K562 (cell line): ENCODE data around the gene ATXN7L2. TPM values are rescaled to one million over a fixed set of nuclear protein-coding genes. Genes with fewer than 3 reads are reported as not detected.

Experiments used
- CREM ChIP-seq: IDR thresholded peaks from 2 replicates; pipeline ENCODE4 v1.6.1; 2014; ENCODE audit warnings: antibody characterized with exemption, low read depth
- ETV1 ChIP-seq: fragments of 450-650 bp; conservative IDR thresholded peaks from 2 replicates; pipeline ENCODE4 v1.6.1; 2016; ENCODE audit warnings: missing genetic modification characterization, control low read depth, low read depth, missing compliant biosample characterization
- GATA2 ChIP-seq: sonication (generic); formaldehyde crosslinking; IDR thresholded peaks from 2 replicates; pipeline ENCODE4 v1.4.0; 2020; ENCODE audit warnings: mild to moderate bottlenecking, missing genetic modification reagents
- HMG20A ChIP-seq: fragments of 450-650 bp; formaldehyde crosslinking; conservative IDR thresholded peaks from 2 replicates; pipeline ENCODE4 v1.4.0; 2020; ENCODE audit warnings: mild to moderate bottlenecking, mixed read lengths
- JUND ChIP-seq, 2 experiments: IDR thresholded peaks; 2 replicates in 1 of 2; 3 replicates in 1 of 2; pipeline ENCODE4 v1.6.1; 2011; ENCODE audit warnings: borderline replicate concordance in 2 of 2, low read depth in 2 of 2, low read length in 2 of 2, improper control_type of control experiment in 1 of 2, missing biosample characterization in 1 of 2, missing genetic modification characterization in 1 of 2, missing genetic modification reagents in 1 of 2
- LCOR ChIP-seq: sonication (generic); formaldehyde crosslinking; IDR thresholded peaks from 2 replicates; pipeline ENCODE4 v1.8.0; 2022; ENCODE audit warnings: mild to moderate bottlenecking, missing genetic modification reagents
- MTA3 ChIP-seq: fragments of 450-650 bp; formaldehyde crosslinking; IDR thresholded peaks from 2 replicates; pipeline ENCODE4 v1.6.1; 2017; ENCODE audit warnings: mild to moderate bottlenecking, borderline replicate concordance
- STAG1 ChIP-seq: sonication (generic); formaldehyde crosslinking; IDR thresholded peaks from 2 replicates; pipeline ENCODE4 v1.5.0; 2020; ENCODE audit warnings: missing genetic modification reagents, borderline replicate concordance
- TCF7 ChIP-seq: sonication (generic); IDR thresholded peaks from 2 replicates; pipeline ENCODE4 v1.6.1; 2016; ENCODE audit warnings: antibody characterized with exemption, borderline replicate concordance
- TCF7L2 ChIP-seq: fragments of 150-350 bp; IDR thresholded peaks from 2 replicates; pipeline ENCODE4 v1.6.1; 2016; ENCODE audit warnings: low read depth, mild to moderate bottlenecking, low read length, moderate library complexity
- YY1 ChIP-seq, 3 experiments: IDR thresholded peaks; 2 replicates each; pipeline ENCODE4 v1.6.1; 2011; ENCODE audit warnings: low read length in 2 of 3, mild to moderate bottlenecking in 2 of 3, moderate library complexity in 2 of 3, borderline replicate concordance in 1 of 3, control low read depth in 1 of 3, low read depth in 1 of 3; ENCODE audit not compliant: insufficient read depth in 3 of 3, insufficient replicate concordance in 2 of 3, control insufficient read depth in 1 of 3, insufficient read length in 1 of 3; ENCODE audit errors: extremely low read depth in 1 of 3
- ZKSCAN1 ChIP-seq: fragments of 150-350 bp; IDR thresholded peaks from 2 replicates; pipeline ENCODE4 v1.6.1; 2016; ENCODE audit warnings: low read depth, low read length
- ZNF695 ChIP-seq: fragments of 450-650 bp; formaldehyde crosslinking; IDR thresholded peaks from 2 replicates; pipeline ENCODE4 v1.4.0; 2020; ENCODE audit warnings: mild to moderate bottlenecking, moderate library complexity
- polyA plus RNA-seq, 8 experiments: library from polyadenylated mRNA; depleted of rRNA in 4 of 8; stranded (reverse) in 5 of 8; unstranded in 3 of 8; fragments of >200 nt; fragmentation: Nextera tagmentation in 2 of 8; fragmentation: Illumina TruSeq in 1 of 8; extraction: Ambion mirVana in 2 of 8; extraction: Trizol in 1 of 8; gene quantifications; 2 replicates each; pipeline versions ENCODE4 v1.2.1 to v1.2.3, GENCODE V29; 2011 to 2014; ENCODE audit warnings: inconsistent platforms in 1 of 8, missing spikeins in 1 of 8
- total RNA-seq, 7 experiments: library from RNA; depleted of rRNA in 6 of 7; stranded (reverse); fragments of >200 nt in 6 of 7; fragmentation: Illumina TruSeq in 2 of 7; extraction: Trizol in 2 of 7; gene quantifications; 2 replicates each; pipeline versions ENCODE4 v1.2.1 to v1.2.3, GENCODE V29; 2011 to 2021; ENCODE audit warnings: low replicate concordance in 1 of 7
- TF ChIP-seq, protein P1 (sequence below): sonication (generic); formaldehyde crosslinking; IDR thresholded peaks from 2 replicates; pipeline ENCODE4 v1.8.1; 2023; ENCODE audit warnings: missing genetic modification reagents, mild to moderate bottlenecking, borderline replicate concordance
- TF ChIP-seq, protein P2 (sequence below), 3 experiments: fragments of 200-800 bp in 1 of 3; sonication (Bioruptor generic) in 1 of 3; sonication (generic) in 1 of 3; formaldehyde crosslinking in 1 of 3; IDR thresholded peaks; 2 replicates each; pipeline versions ENCODE4 v1.6.1 to v1.8.0; 2016 to 2022; ENCODE audit warnings: mild to moderate bottlenecking in 2 of 3, missing compliant biosample characterization in 2 of 3, missing genetic modification characterization in 2 of 3, missing genetic modification reagents in 1 of 3
- TF ChIP-seq, protein P3 (sequence below): fragments of 250-450 bp; sonication (Bioruptor Pico); IDR thresholded peaks from 2 replicates; pipeline ENCODE4 v1.9.0; 2021; ENCODE audit warnings: mild to moderate bottlenecking, inconsistent platforms

ATXN7L2 gene
- total and polyA plus RNA-seq, 9 of the 15 experiments (the other 6 are each of a cell fraction or from before 2014, with no cell fraction given) = 0.21 to 10.4 (median 5.8) TPM

DNA sequence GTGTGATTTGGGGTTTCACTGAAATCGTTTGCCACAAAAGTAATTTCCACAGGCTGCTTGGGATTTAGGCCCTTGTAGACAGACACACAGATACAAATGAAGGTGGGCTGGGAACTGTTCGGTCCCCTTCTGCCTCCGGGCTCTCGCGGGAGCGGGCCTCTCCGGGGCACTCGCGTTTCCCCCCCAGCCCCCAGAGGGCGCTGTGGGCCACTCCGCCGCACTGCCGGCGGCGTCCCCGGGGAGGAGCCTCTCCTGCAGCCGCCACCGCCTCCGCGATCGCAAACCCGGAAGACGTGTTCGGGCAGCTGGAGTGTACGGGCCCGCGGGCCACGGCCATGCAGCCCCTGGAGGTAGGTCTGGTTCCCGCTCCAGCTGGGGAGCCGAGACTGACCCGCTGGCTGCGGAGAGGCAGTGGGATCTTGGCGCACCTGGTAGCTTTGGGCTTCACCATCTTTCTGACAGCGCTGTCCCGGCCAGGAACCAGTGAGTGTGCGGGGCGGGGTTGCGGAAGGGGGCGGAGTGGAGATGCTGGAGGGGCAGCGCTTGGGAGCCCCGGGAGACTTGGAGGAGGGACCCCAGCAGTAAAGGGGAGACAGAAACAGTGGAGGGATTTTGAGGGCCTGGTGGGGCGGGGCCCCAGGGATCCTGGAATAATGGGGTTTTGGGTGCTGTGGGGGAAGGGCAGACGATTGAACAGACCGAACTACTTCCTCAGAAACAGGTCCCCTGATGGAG is 10.3 kb downstream of the ATXN7L2 start, which contains the start of gene CYB561D1 (continued):
- TF ChIP-seq, protein P1, sequence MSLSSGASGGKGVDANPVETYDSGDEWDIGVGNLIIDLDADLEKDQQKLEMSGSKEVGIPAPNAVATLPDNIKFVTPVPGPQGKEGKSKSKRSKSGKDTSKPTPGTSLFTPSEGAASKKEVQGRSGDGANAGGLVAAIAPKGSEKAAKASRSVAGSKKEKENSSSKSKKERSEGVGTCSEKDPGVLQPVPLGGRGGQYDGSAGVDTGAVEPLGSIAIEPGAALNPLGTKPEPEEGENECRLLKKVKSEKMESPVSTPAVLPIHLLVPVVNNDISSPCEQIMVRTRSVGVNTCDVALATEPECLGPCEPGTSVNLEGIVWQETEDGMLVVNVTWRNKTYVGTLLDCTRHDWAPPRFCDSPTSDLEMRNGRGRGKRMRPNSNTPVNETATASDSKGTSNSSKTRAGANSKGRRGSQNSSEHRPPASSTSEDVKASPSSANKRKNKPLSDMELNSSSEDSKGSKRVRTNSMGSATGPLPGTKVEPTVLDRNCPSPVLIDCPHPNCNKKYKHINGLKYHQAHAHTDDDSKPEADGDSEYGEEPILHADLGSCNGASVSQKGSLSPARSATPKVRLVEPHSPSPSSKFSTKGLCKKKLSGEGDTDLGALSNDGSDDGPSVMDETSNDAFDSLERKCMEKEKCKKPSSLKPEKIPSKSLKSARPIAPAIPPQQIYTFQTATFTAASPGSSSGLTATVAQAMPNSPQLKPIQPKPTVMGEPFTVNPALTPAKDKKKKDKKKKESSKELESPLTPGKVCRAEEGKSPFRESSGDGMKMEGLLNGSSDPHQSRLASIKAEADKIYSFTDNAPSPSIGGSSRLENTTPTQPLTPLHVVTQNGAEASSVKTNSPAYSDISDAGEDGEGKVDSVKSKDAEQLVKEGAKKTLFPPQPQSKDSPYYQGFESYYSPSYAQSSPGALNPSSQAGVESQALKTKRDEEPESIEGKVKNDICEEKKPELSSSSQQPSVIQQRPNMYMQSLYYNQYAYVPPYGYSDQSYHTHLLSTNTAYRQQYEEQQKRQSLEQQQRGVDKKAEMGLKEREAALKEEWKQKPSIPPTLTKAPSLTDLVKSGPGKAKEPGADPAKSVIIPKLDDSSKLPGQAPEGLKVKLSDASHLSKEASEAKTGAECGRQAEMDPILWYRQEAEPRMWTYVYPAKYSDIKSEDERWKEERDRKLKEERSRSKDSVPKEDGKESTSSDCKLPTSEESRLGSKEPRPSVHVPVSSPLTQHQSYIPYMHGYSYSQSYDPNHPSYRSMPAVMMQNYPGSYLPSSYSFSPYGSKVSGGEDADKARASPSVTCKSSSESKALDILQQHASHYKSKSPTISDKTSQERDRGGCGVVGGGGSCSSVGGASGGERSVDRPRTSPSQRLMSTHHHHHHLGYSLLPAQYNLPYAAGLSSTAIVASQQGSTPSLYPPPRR (CRISPR knock-in tag) = peak; percentile 77; the same call in 1 of the 2 replicates
- TF ChIP-seq YY1 (IDR thresholded peaks at IDR 0.05; ENCODE audit: borderline replicate concordance in 1 of 3, control insufficient read depth in 1 of 3, extremely low read depth in 1 of 3, insufficient read depth in 3 of 3, insufficient read length in 1 of 3, insufficient replicate concordance in 2 of 3, low read depth in 1 of 3, low read length in 2 of 3) = peak in 2 of 3 experiments; percentile 42 to 67
- TF ChIP-seq TCF7 = no peak
- TF ChIP-seq JUND (IDR thresholded peaks at IDR 0.05; ENCODE audit: borderline replicate concordance, low read depth, low read length) = peak; percentile 62
- TF ChIP-seq JUND (tag; IDR thresholded peaks at IDR 0.05; ENCODE audit: borderline replicate concordance, low read depth, low read length) = no peak
- TF ChIP-seq TCF7L2 = no peak
- TF ChIP-seq LCOR (CRISPR knock-in tag) = peak; percentile 74; the same call in 1 of the 2 replicates
- peak; percentile 88; the same call in 1 of the 2 replicates for TF ChIP-seq MTA3
- no peak for TF ChIP-seq GATA2 (CRISPR knock-in tag)
- peak; percentile 37; the same call in 1 of the 2 replicates for TF ChIP-seq ZNF695 (CRISPR knock-in tag)
- TF ChIP-seq, protein P2, sequence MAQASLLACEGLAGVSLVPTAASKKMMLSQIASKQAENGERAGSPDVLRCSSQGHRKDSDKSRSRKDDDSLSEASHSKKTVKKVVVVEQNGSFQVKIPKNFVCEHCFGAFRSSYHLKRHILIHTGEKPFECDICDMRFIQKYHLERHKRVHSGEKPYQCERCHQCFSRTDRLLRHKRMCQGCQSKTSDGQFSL (CRISPR knock-in tag; IDR thresholded peaks at IDR 0.05) = no peak
- TF ChIP-seq, protein P2 (tag; IDR thresholded peaks at IDR 0.05) = 0 out of 4 replicates have a peak, but pooled peaks of 1 of the 2 experiments have one; percentile 23
- peak; percentile 63; the same call in 1 of the 2 replicates for TF ChIP-seq CREM
- 0 out of 2 replicates have a peak, but pooled peaks have one; percentile 46 for TF ChIP-seq ZKSCAN1
- no peak for TF ChIP-seq HMG20A (CRISPR knock-in tag)
- TF ChIP-seq, protein P3, sequence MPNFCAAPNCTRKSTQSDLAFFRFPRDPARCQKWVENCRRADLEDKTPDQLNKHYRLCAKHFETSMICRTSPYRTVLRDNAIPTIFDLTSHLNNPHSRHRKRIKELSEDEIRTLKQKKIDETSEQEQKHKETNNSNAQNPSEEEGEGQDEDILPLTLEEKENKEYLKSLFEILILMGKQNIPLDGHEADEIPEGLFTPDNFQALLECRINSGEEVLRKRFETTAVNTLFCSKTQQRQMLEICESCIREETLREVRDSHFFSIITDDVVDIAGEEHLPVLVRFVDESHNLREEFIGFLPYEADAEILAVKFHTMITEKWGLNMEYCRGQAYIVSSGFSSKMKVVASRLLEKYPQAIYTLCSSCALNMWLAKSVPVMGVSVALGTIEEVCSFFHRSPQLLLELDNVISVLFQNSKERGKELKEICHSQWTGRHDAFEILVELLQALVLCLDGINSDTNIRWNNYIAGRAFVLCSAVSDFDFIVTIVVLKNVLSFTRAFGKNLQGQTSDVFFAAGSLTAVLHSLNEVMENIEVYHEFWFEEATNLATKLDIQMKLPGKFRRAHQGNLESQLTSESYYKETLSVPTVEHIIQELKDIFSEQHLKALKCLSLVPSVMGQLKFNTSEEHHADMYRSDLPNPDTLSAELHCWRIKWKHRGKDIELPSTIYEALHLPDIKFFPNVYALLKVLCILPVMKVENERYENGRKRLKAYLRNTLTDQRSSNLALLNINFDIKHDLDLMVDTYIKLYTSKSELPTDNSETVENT (CRISPR knock-in tag) = peak; percentile 69
- peak; percentile 50; the same call in 1 of the 2 replicates for TF ChIP-seq ETV1 (tag)
- no peak for TF ChIP-seq STAG1 (CRISPR knock-in tag)
